Pancreas (tissue), 10 donors: ENCODE data around the gene IPCEF1. TPM values are rescaled to one million over a fixed set of nuclear protein-coding genes. Genes with fewer than 3 reads are reported as not detected.

Experiments
- ATAC-seq, 4 donors: fragments of 200-7000 bp; cut with Tn5 transposase; one replicate each; pipeline versions ENCODE4 v1.8.0 to v1.9.1; 2020; ENCODE audit warnings: mild to moderate bottlenecking in 4 of 4, moderate library complexity in 4 of 4
- DNase-seq, 6 donors: peaks; one replicate each; pipeline ENCODE4 v3.0.0-alpha.2; 2020
- FAIRE-seq: peaks from 2 replicates; lab custom pipeline; 2012; peaks lifted over from hg19 to GRCh38; lab: Jason Lieb, UNC
- H3K27ac ChIP-seq, 4 donors: fragments of 200-600 bp; sonication (generic); 1 replicate in 3 of 4; 2 replicates in 1 of 4; pipeline versions ENCODE4 v1.5.0 to v1.8.0; 2020
- H3K27me3 ChIP-seq, 4 donors: fragments of 200-600 bp; one replicate each; pipeline ENCODE4 v1.8.0; 2021
- H3K36me3 ChIP-seq, 3 donors: fragments of 200-600 bp; sonication (generic) in 1 of 3; one replicate each; pipeline versions ENCODE4 v1.5.0 to v1.8.0; 2020 to 2021
- H3K4me1 ChIP-seq, 3 donors: fragments of 200-600 bp; one replicate each; pipeline ENCODE4 v1.8.0; 2021
- H3K4me3 ChIP-seq, 4 donors: fragments of 200-600 bp; sonication (generic) in 2 of 4; one replicate each; pipeline versions ENCODE4 v1.5.0 to v1.8.0; 2020 to 2021
- H3K9me3 ChIP-seq, 4 donors: fragments of 200-600 bp; one replicate each; pipeline ENCODE4 v1.8.0; 2021
- CTCF ChIP-seq, 4 donors: fragments of 200-600 bp; sonication (generic) in 3 of 4; IDR thresholded peaks; one replicate each; pipeline versions ENCODE4 v1.5.0 to v1.8.0; 2021; ENCODE audit warnings: antibody characterized with exemption in 4 of 4
- WGBS, 2 donors: extraction: QIAGEN DNeasy Blood & Tissue Kit; methylation state at CpG; one replicate each; pipeline ENCODE4 v1.1.7; 2013; 5-methylcytosine and 5-hydroxymethylcytosine counted together
- intact Hi-C, 3 donors: fragments of 100-400 bp; cut with DNase I; formaldehyde crosslinking; loops; one replicate each; pipeline versions ENCODE4 v1.11.1 to v1.14.2; 2022
- polyA plus RNA-seq, 2 donors: library from polyadenylated mRNA; stranded (reverse); fragments of 200-250 nt; gene quantifications; one replicate each; pipeline ENCODE4 v1.2.3, GENCODE V29; 2013
- total RNA-seq, 6 donors: library from RNA; stranded (reverse); fragmentation: NEBNext Ultra II Directional in 4 of 6; extraction: Animal tissue kit (Norgen Biotek cat#: 25700) in 4 of 6; gene quantifications; one replicate each; pipeline versions ENCODE4 v1.2.1 to v1.2.4, GENCODE V29; 2021 to 2023
- donor health status: healthy with polysubstance abuse.
- donor health status: DM: no; HTN: no; CAD: no; lungs with moderate emphysema.
- donor health status: DM: no; HTN: no; CAD: no.
- donor health status: control.
- donor health status: control.
- donor health status: Bipolar disorder and iron deficiency.
- donor health status: DM: yes; HTN: yes; CAD: no.
- donor health status: DM: no; HTN: no; CAD: no.
- donor health status: DM: no; HTN: no; CAD: no.
- donor health status: DM: yes; HTN: yes; CAD: no.

Gene IPCEF1
- total and polyA plus RNA-seq, 8 donors = 0.53 to 4.4 (median 1.8) TPM

DNA sequence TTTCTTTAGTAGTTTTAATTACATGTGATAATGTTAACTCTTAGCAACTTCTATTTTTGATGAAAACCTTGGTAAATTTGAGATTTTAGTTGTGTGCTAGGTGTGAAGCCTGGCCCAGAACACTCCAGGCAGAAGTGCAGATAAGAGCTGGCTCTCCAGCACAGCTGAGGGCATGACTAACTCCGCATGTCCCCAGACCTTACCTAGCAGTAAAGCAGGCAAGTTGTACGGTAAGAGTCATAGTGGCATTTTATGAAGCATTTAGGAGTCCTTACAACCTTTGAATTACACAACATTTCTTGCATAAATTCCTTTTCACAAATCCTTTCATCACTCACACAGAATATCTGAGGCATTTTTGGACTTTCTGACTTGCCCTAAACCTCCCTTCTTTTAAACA, 250.4 kb downstream of the IPCEF1 start:
- FAIRE-seq = no peak
- Histone ChIP-seq H3K9me3 (no peaks in the 10 kb centered on the region), H3K36me3 (no peaks in the 10 kb centered on the region), H3K27me3 (no peaks in the 10 kb centered on the region), H3K4me3 (no peak overlapping the region), H3K27ac (no peak overlapping the region), H3K4me1 (no peaks in the 10 kb centered on the region)
- ATAC-seq = no peak
- DNase-seq = no peak
- TF ChIP-seq CTCF (IDR thresholded peaks at IDR 0.05) = no peak
- WGBS, 2 donors = 86 to 100% methylated on average over 2 of the region's 2 CpGs
- intact Hi-C loops = no loop called here

Other genes with a start within 250 kb of the IPCEF1 start
- gene CNKSR3, start 153.9 kb upstream of the IPCEF1 start, total RNA-seq = 10 to 100 TPM; 14.3 to 24.2 (median 18.6) TPM
- gene CNKSR3, start 153.9 kb upstream of the IPCEF1 start, polyA plus RNA-seq = 10 to 100 TPM in 1 of 2 donors, 1 to 10 TPM in 1; 7.6 to 21.3 TPM